HG03095 (cell line): ENCODE measurements around the gene FHIT.

Experiments used
- ATAC-seq: cut with Tn5 transposase; IDR thresholded peaks from one replicate; pipeline ENCODE4 v1.9.1; 2021; ENCODE audit warnings: moderate library complexity; ENCODE audit not compliant: unreplicated experiment

Gene FHIT

GRCh38 chr3:60269377-60269776, 981.9 kb downstream of the FHIT start:
- no peak for ATAC-seq

GRCh38 chr3:60268123-60268522, 983.1 kb downstream of the FHIT start:
- no peak for ATAC-seq

- ATAC-seq, result no peak
These were observed 984.8 kb downstream of the FHIT start for GRCh38 chr3:60266444-60266843.

- ATAC-seq, result no peak
These were observed 988.1 kb downstream of the FHIT start for GRCh38 chr3:60263191-60263590.

GRCh38 chr3:60262546-60262945, 988.7 kb downstream of the FHIT start:
- no peak for ATAC-seq

GRCh38 chr3:60260546-60260945, 990.7 kb downstream of the FHIT start:
- ATAC-seq, result no peak

GRCh38 chr3:60250810-60251209, 1000.4 kb downstream of the FHIT start:
- ATAC-seq, result no peak

GRCh38 chr3:60250206-60250605, 1001.0 kb downstream of the FHIT start:
- ATAC-seq, result no peak

GRCh38 chr3:60246361-60246760, 1004.9 kb downstream of the FHIT start:
- ATAC-seq, result no peak

GRCh38 chr3:60243456-60243855, 1007.8 kb downstream of the FHIT start:
- no peak for ATAC-seq

GRCh38 chr3:60240492-60240891, 1010.8 kb downstream of the FHIT start:
- no peak for ATAC-seq

- ATAC-seq, result no peak
These were observed 1012.7 kb downstream of the FHIT start for GRCh38 chr3:60238550-60238949.

- ATAC-seq, result no peak
These were observed 1021.8 kb downstream of the FHIT start for GRCh38 chr3:60229502-60229901.

- ATAC-seq, result no peak
These were observed 1022.4 kb downstream of the FHIT start for GRCh38 chr3:60228823-60229222.

GRCh38 chr3:60226912-60227311, 1024.3 kb downstream of the FHIT start:
- ATAC-seq, result no peak

- peak; percentile 57 for ATAC-seq
These were observed 1025.4 kb downstream of the FHIT start for GRCh38 chr3:60225848-60226247.

- ATAC-seq, result no peak
These were observed 1030.5 kb downstream of the FHIT start for GRCh38 chr3:60220768-60221167.

GRCh38 chr3:60219501-60219900, 1031.8 kb downstream of the FHIT start:
- no peak for ATAC-seq

- no peak for ATAC-seq
These were observed 1033.9 kb downstream of the FHIT start for GRCh38 chr3:60217156-60217911.

- ATAC-seq, result no peak
These were observed 1034.7 kb downstream of the FHIT start for GRCh38 chr3:60216462-60217075.

- no peak for ATAC-seq
These were observed 1035.3 kb downstream of the FHIT start for GRCh38 chr3:60215946-60216345.

GRCh38 chr3:60207905-60208304, 1043.3 kb downstream of the FHIT start:
- ATAC-seq, result no peak

GRCh38 chr3:60206206-60206605, 1045.0 kb downstream of the FHIT start:
- ATAC-seq, result no peak
